H1 (cell line): ENCODE measurements around the gene CHST12.

Experiments
- CEBPB ChIP-seq: IDR thresholded peaks from 2 replicates; pipeline ENCODE4 v1.6.1; 2012; ENCODE audit warnings: low read depth, low read length
- POLR2A ChIP-seq, 2 experiments: IDR thresholded peaks; 1 replicate in 1 of 2; 2 replicates in 1 of 2; pipeline ENCODE4 v1.6.1; 2011; ENCODE audit warnings: low read depth in 2 of 2, low read length in 2 of 2, mild to moderate bottlenecking in 2 of 2; ENCODE audit errors: control extremely low read depth in 1 of 2
- POLR2AphosphoS5 ChIP-seq: IDR thresholded peaks from 2 replicates; pipeline ENCODE4 v1.6.1; 2011; ENCODE audit warnings: low read depth, low read length
- RAD21 ChIP-seq, 2 experiments: IDR thresholded peaks in 1 of 2; conservative IDR thresholded peaks in 1 of 2; 2 replicates each; pipeline ENCODE4 v1.6.1; 2011; ENCODE audit warnings: low read depth in 2 of 2, low read length in 2 of 2, improper control_type of control experiment in 1 of 2, inconsistent platforms in 1 of 2, mild to moderate bottlenecking in 1 of 2, moderate library complexity in 1 of 2
- TF ChIP-seq, protein P1 (sequence below), 3 experiments: IDR thresholded peaks; 1 replicate in 2 of 3; 2 replicates in 1 of 3; pipeline versions ENCODE4 v1.5.1 to v1.6.1; 2011; ENCODE audit warnings: low read length in 3 of 3, mild to moderate bottlenecking in 3 of 3, inconsistent platforms in 2 of 3, low read depth in 1 of 3, moderate library complexity in 1 of 3; ENCODE audit not compliant: insufficient read depth in 1 of 3; ENCODE audit errors: control extremely low read depth in 1 of 3

DNA sequence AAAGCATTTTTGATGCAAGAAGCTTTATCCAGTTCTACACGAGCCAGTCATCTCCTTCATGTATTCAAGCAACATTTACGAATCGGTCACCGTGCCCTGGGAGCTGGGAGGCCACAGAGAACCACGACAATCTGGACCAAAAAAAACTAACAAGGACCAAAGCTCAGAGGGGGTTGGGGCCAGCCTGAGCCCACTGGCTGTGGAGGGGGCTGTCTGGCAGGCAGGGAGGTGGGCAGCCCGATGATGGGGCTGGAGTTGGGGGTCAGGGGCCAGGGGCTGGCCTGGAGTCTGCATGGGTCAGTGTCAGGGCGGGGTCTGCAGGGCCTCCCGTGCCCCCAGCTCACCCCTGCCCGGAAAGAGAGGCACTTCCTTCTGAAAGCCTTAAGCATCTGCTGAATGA, 85.3 kb downstream of the CHST12 start:
- TF ChIP-seq, protein P1, sequence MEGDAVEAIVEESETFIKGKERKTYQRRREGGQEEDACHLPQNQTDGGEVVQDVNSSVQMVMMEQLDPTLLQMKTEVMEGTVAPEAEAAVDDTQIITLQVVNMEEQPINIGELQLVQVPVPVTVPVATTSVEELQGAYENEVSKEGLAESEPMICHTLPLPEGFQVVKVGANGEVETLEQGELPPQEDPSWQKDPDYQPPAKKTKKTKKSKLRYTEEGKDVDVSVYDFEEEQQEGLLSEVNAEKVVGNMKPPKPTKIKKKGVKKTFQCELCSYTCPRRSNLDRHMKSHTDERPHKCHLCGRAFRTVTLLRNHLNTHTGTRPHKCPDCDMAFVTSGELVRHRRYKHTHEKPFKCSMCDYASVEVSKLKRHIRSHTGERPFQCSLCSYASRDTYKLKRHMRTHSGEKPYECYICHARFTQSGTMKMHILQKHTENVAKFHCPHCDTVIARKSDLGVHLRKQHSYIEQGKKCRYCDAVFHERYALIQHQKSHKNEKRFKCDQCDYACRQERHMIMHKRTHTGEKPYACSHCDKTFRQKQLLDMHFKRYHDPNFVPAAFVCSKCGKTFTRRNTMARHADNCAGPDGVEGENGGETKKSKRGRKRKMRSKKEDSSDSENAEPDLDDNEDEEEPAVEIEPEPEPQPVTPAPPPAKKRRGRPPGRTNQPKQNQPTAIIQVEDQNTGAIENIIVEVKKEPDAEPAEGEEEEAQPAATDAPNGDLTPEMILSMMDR (IDR thresholded peaks at IDR 0.05; ENCODE audit: control extremely low read depth in 1 of 3, insufficient read depth in 1 of 3, low read depth in 1 of 3, low read length in 3 of 3): no peak
- no peak for TF ChIP-seq POLR2A (IDR thresholded peaks at IDR 0.05; ENCODE audit: control extremely low read depth in 1 of 2, low read depth in 2 of 2, low read length in 2 of 2)
- no peak for TF ChIP-seq POLR2AphosphoS5
- TF ChIP-seq CEBPB: no peak
- no peak for TF ChIP-seq RAD21 (IDR thresholded peaks at IDR 0.05 in 1 of 2, conservative IDR thresholded peaks at IDR 0.05 in 1 of 2; ENCODE audit: low read depth in 2 of 2, low read length in 2 of 2)
